Panc1 (cell line): ENCODE measurements around the gene CSF3R. TPM values are rescaled to one million over a fixed set of nuclear protein-coding genes. Genes with fewer than 3 reads are reported as not detected.
A peak's percentile ranks its signal among the peaks of the same experiment; 100 is the strongest.

Experiments
- ATAC-seq: fragments of 200-7000 bp; cut with Tn5 transposase; 2 replicates; pipeline ENCODE4 v1.9.1; 2020; ENCODE audit warnings: mild to moderate bottlenecking, moderate library complexity
- BruUV-seq: library from RNA; stranded (reverse); fragments of 400-500 nt; replicated peaks from 2 replicates; lab custom pipeline; 2021; lab: Mats Ljungman, UMichigan
- CTCF ChIA-PET: fragments of 300-600 bp; sonication (Branson Sonifier 250); formaldehyde crosslinking; loops from one replicate; lab custom pipeline; 2022; ENCODE audit warnings: antibody characterized with exemption; lab: Charles Lee
- POLR2A ChIA-PET: fragments of 300-600 bp; sonication (Branson Sonifier 250); formaldehyde crosslinking; loops from one replicate; lab custom pipeline; 2022; ENCODE audit warnings: antibody characterized with exemption; lab: Charles Lee
- DNase-seq: peaks from one replicate; pipeline ENCODE4 v3.0.0-alpha.2; 2010; ENCODE audit warnings: low read depth, low spot score
- H3K27ac ChIP-seq: 2 replicates; pipeline ENCODE4 v1.5.1; 2011; ENCODE audit warnings: mild to moderate bottlenecking, low read length, inconsistent platforms
- H3K27me3 ChIP-seq: fragments of 200-500 bp; sonication (Bioruptor generic); 2 replicates; pipeline ENCODE4 v1.6.0; 2014; ENCODE audit warnings: low read length, inconsistent platforms; ENCODE audit not compliant: control insufficient read depth, insufficient read depth
- H3K36me3 ChIP-seq: fragments of 200-500 bp; sonication (Bioruptor generic); 2 replicates; pipeline ENCODE4 v1.5.1; 2014; ENCODE audit warnings: inconsistent platforms, mild to moderate bottlenecking, low read length, moderate library complexity; ENCODE audit not compliant: control insufficient read depth, insufficient read depth
- H3K4me1 ChIP-seq: 2 replicates; pipeline ENCODE4 v1.5.1; 2011; ENCODE audit warnings: inconsistent platforms, mild to moderate bottlenecking, low read length, moderate library complexity; ENCODE audit not compliant: control insufficient read depth, insufficient read depth
- H3K4me3 ChIP-seq, 2 experiments: 2 replicates each; pipeline ENCODE4 v1.5.1; 2011 to 2012; ENCODE audit warnings: low read depth in 2 of 2, low read length in 2 of 2, mild to moderate bottlenecking in 2 of 2, inconsistent platforms in 1 of 2, moderate library complexity in 1 of 2
- H3K9me3 ChIP-seq: fragments of 200-500 bp; sonication (Bioruptor generic); 2 replicates; pipeline ENCODE4 v1.5.1; 2014; ENCODE audit warnings: low read depth, mild to moderate bottlenecking, inconsistent platforms, low read length, moderate library complexity; ENCODE audit not compliant: control insufficient read depth, insufficient read depth
- CTCF ChIP-seq: fragments of 450-650 bp; IDR thresholded peaks from 2 replicates; pipeline ENCODE4 v1.5.1; 2017; ENCODE audit warnings: mild to moderate bottlenecking
- POLR2AphosphoS5 ChIP-seq: IDR thresholded peaks from 2 replicates; pipeline ENCODE4 v1.6.1; 2012; ENCODE audit warnings: mild to moderate bottlenecking, low read depth, low read length, moderate library complexity
- REST ChIP-seq, 2 experiments: IDR thresholded peaks; 2 replicates each; pipeline ENCODE4 v1.6.1; 2011 to 2012; ENCODE audit warnings: low read depth in 2 of 2, control low read depth in 1 of 2, low read length in 1 of 2, mild to moderate bottlenecking in 1 of 2, moderate library complexity in 1 of 2; ENCODE audit not compliant: insufficient read depth in 1 of 2
- SIN3A ChIP-seq: IDR thresholded peaks from 2 replicates; pipeline ENCODE4 v1.6.1; 2012; ENCODE audit warnings: low read depth, mild to moderate bottlenecking, low read length, moderate library complexity, borderline replicate concordance; ENCODE audit not compliant: insufficient read depth
- TCF7L2 ChIP-seq: IDR thresholded peaks from 2 replicates; pipeline ENCODE4 v1.6.1; 2011; ENCODE audit warnings: mild to moderate bottlenecking, low read depth, low read length, inconsistent platforms
- in situ Hi-C: cut with HindIII; loops from 2 replicates; pipeline ENCODE4 v1.10.0; 2016; ENCODE audit warnings: low sequenced_read_pairs, low pct_unique_long_range_greater_than_20kb
- intact Hi-C: fragments of 100-400 bp; cut with micrococcal nuclease; formaldehyde crosslinking; loops from one replicate; pipeline ENCODE4 v1.10.0; 2022; ENCODE audit not compliant: unreplicated experiment
- total RNA-seq: library from RNA; stranded (reverse); gene quantifications from one replicate; pipeline ENCODE4 v1.2.1, GENCODE V29; 2021; ENCODE audit not compliant: unreplicated experiment

CSF3R gene
- total RNA-seq, 1 experiment from 2014 or later: 0.31 TPM

- Histone ChIP-seq H3K4me1 (no peaks in the 10 kb centered on the region), H3K27me3 (no peaks in the 10 kb centered on the region), H3K4me3 (no peak overlapping the region), H3K9me3 (no peaks in the 10 kb centered on the region), H3K27ac (no peak overlapping the region), H3K36me3 (no peaks in the 10 kb centered on the region)
- TF ChIP-seq TCF7L2: no peak
- no peak for TF ChIP-seq REST (IDR thresholded peaks at IDR 0.05; ENCODE audit: insufficient read depth in 1 of 2, low read depth in 2 of 2, low read length in 1 of 2)
- TF ChIP-seq SIN3A: no peak
- TF ChIP-seq POLR2AphosphoS5: no peak
- TF ChIP-seq CTCF: no peak
- intact Hi-C loops: no loop called here
- in situ Hi-C loops: no loop called here
- ATAC-seq: no peak
- CTCF ChIA-PET: interaction anchor here (0.6 kb wide), 1 partner anchor 986 kb away, joined by 5 read pairs; no protein-coding TSS in a partner anchor
- no TSS peak for BruUV-seq
- DNase-seq: no peak
- POLR2A ChIA-PET: no interaction called here
These were observed 10.1 kb downstream of the CSF3R start for GRCh38 chr1:36472656-36473055.

GRCh38 chr1:36471830-36472641 lies 10.7 kb downstream of the CSF3R start:
- CTCF ChIA-PET: interaction anchor here (0.6 kb wide), 1 partner anchor 986 kb away, joined by 5 read pairs; no protein-coding TSS in a partner anchor
- no peak for TF ChIP-seq CTCF
- TF ChIP-seq REST (IDR thresholded peaks at IDR 0.05; ENCODE audit: insufficient read depth in 1 of 2, low read depth in 2 of 2, low read length in 1 of 2): no peak
- TF ChIP-seq TCF7L2: no peak
- TF ChIP-seq POLR2AphosphoS5: no peak
- no peak for TF ChIP-seq SIN3A
- POLR2A ChIA-PET: no interaction called here
- BruUV-seq: no TSS peak
- no peaks in the 10 kb centered on the region for H3K4me1 ChIP-seq
- H3K4me3 ChIP-seq: no peak overlapping the region
- DNase-seq (no peak), ATAC-seq (peak; percentile 45)
- H3K36me3 ChIP-seq: no peaks in the 10 kb centered on the region
- H3K9me3 ChIP-seq: no peaks in the 10 kb centered on the region
- in situ Hi-C loops: no loop called here
- H3K27ac ChIP-seq: no peak overlapping the region
- no peaks in the 10 kb centered on the region for H3K27me3 ChIP-seq
- intact Hi-C loops: no loop called here
